WTC11 (cell line): Measurements from ENCODE around the gene HS3ST4.

Source experiments
- GTF2I ChIP-seq: fragments of 250-450 bp; sonication (Bioruptor Pico); conservative IDR thresholded peaks from 2 replicates; pipeline ENCODE4 v1.4.0; 2021; ENCODE audit warnings: mild to moderate bottlenecking
- IRF2 ChIP-seq: sonication (generic); formaldehyde crosslinking; IDR thresholded peaks from 2 replicates; pipeline ENCODE4 v1.8.0; 2022; ENCODE audit warnings: low read depth, missing genetic modification reagents, borderline replicate concordance
- JUN ChIP-seq: sonication (generic); formaldehyde crosslinking; IDR thresholded peaks from 2 replicates; pipeline ENCODE4 v1.8.0; 2023; ENCODE audit warnings: mild to moderate bottlenecking, missing genetic modification reagents
- SMAD4 ChIP-seq: sonication (generic); formaldehyde crosslinking; IDR thresholded peaks from 2 replicates; pipeline ENCODE4 v1.8.0; 2022; ENCODE audit warnings: mild to moderate bottlenecking, missing genetic modification reagents
- SP1 ChIP-seq: sonication (generic); formaldehyde crosslinking; conservative IDR thresholded peaks from 2 replicates; pipeline ENCODE4 v1.8.1; 2022; ENCODE audit warnings: missing genetic modification reagents
- TCF7 ChIP-seq: sonication (generic); formaldehyde crosslinking; IDR thresholded peaks from 2 replicates; pipeline ENCODE4 v1.8.0; 2022; ENCODE audit warnings: mild to moderate bottlenecking, low read depth, missing genetic modification reagents, moderate library complexity
- TEAD4 ChIP-seq: sonication (generic); formaldehyde crosslinking; IDR thresholded peaks from 2 replicates; pipeline ENCODE4 v1.8.0; 2022; ENCODE audit warnings: mild to moderate bottlenecking, missing genetic modification reagents
- TF ChIP-seq, protein P1 (sequence below): fragments of 200-600 bp; IDR thresholded peaks from 2 replicates; pipeline ENCODE4 v1.8.0; 2022; ENCODE audit warnings: antibody characterized with exemption
- TF ChIP-seq, protein P2 (sequence below): sonication (generic); formaldehyde crosslinking; conservative IDR thresholded peaks from 2 replicates; pipeline ENCODE4 v1.8.1; 2023; ENCODE audit warnings: mild to moderate bottlenecking, low read depth, missing genetic modification reagents, moderate library complexity
- TF ChIP-seq, protein P3 (sequence below): sonication (generic); formaldehyde crosslinking; IDR thresholded peaks from 2 replicates; pipeline ENCODE4 v1.8.1; 2023; ENCODE audit warnings: mild to moderate bottlenecking, missing genetic modification reagents
- TF ChIP-seq, protein P4 (sequence below): sonication (generic); formaldehyde crosslinking; IDR thresholded peaks from 2 replicates; pipeline ENCODE4 v1.8.0; 2023; ENCODE audit warnings: missing genetic modification reagents
- TF ChIP-seq, protein P5 (sequence below): sonication (generic); formaldehyde crosslinking; IDR thresholded peaks from 2 replicates; pipeline ENCODE4 v1.8.0; 2022; ENCODE audit warnings: mild to moderate bottlenecking, missing genetic modification reagents

DNA sequence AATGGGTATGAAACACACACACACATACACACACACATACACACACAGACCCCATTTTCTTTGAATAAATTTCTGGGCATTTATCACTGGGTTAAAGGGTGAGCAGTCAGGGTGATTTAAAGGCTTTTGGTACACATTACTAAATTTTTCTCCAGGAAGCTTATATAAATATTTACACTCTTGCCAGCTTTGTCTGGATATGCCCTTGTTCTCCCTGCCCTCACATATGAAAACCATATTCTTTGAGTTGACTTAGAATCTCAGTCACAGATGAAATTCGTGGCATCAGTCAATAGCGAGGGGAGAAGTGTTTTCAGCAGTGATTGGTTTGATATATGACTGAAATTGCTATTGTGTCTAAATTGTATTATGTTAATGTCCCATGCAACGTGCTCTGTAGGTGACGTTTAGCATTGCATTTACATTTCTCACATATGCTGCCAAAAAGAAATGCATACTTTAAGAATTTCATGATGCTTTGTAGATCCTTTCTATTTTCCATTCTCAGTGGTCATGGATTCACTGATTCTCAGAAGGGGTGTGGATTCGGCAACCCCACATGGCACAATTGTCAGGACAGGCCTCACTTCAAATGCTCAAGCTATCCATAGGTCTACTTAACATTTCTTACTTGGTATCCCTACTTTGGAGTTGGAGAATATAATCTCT is 34.8 kb downstream of the HS3ST4 start:
- TF ChIP-seq, protein P1, sequence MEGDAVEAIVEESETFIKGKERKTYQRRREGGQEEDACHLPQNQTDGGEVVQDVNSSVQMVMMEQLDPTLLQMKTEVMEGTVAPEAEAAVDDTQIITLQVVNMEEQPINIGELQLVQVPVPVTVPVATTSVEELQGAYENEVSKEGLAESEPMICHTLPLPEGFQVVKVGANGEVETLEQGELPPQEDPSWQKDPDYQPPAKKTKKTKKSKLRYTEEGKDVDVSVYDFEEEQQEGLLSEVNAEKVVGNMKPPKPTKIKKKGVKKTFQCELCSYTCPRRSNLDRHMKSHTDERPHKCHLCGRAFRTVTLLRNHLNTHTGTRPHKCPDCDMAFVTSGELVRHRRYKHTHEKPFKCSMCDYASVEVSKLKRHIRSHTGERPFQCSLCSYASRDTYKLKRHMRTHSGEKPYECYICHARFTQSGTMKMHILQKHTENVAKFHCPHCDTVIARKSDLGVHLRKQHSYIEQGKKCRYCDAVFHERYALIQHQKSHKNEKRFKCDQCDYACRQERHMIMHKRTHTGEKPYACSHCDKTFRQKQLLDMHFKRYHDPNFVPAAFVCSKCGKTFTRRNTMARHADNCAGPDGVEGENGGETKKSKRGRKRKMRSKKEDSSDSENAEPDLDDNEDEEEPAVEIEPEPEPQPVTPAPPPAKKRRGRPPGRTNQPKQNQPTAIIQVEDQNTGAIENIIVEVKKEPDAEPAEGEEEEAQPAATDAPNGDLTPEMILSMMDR: no peak
- TF ChIP-seq TEAD4 (CRISPR knock-in tag) (no peak), SP1 (CRISPR knock-in tag) (no peak), TCF7 (CRISPR knock-in tag) (no peak), JUN (CRISPR knock-in tag) (no peak), SMAD4 (CRISPR knock-in tag) (no peak), GTF2I (CRISPR knock-in tag) (no peak), IRF2 (CRISPR knock-in tag) (no peak)
- TF ChIP-seq, protein P2, sequence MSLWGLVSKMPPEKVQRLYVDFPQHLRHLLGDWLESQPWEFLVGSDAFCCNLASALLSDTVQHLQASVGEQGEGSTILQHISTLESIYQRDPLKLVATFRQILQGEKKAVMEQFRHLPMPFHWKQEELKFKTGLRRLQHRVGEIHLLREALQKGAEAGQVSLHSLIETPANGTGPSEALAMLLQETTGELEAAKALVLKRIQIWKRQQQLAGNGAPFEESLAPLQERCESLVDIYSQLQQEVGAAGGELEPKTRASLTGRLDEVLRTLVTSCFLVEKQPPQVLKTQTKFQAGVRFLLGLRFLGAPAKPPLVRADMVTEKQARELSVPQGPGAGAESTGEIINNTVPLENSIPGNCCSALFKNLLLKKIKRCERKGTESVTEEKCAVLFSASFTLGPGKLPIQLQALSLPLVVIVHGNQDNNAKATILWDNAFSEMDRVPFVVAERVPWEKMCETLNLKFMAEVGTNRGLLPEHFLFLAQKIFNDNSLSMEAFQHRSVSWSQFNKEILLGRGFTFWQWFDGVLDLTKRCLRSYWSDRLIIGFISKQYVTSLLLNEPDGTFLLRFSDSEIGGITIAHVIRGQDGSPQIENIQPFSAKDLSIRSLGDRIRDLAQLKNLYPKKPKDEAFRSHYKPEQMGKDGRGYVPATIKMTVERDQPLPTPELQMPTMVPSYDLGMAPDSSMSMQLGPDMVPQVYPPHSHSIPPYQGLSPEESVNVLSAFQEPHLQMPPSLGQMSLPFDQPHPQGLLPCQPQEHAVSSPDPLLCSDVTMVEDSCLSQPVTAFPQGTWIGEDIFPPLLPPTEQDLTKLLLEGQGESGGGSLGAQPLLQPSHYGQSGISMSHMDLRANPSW (CRISPR knock-in tag): no peak
- TF ChIP-seq, protein P3, sequence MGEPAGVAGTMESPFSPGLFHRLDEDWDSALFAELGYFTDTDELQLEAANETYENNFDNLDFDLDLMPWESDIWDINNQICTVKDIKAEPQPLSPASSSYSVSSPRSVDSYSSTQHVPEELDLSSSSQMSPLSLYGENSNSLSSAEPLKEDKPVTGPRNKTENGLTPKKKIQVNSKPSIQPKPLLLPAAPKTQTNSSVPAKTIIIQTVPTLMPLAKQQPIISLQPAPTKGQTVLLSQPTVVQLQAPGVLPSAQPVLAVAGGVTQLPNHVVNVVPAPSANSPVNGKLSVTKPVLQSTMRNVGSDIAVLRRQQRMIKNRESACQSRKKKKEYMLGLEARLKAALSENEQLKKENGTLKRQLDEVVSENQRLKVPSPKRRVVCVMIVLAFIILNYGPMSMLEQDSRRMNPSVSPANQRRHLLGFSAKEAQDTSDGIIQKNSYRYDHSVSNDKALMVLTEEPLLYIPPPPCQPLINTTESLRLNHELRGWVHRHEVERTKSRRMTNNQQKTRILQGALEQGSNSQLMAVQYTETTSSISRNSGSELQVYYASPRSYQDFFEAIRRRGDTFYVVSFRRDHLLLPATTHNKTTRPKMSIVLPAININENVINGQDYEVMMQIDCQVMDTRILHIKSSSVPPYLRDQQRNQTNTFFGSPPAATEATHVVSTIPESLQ (CRISPR knock-in tag): no peak
- TF ChIP-seq, protein P4, sequence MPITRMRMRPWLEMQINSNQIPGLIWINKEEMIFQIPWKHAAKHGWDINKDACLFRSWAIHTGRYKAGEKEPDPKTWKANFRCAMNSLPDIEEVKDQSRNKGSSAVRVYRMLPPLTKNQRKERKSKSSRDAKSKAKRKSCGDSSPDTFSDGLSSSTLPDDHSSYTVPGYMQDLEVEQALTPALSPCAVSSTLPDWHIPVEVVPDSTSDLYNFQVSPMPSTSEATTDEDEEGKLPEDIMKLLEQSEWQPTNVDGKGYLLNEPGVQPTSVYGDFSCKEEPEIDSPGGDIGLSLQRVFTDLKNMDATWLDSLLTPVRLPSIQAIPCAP (CRISPR knock-in tag): no peak
- TF ChIP-seq, protein P5, sequence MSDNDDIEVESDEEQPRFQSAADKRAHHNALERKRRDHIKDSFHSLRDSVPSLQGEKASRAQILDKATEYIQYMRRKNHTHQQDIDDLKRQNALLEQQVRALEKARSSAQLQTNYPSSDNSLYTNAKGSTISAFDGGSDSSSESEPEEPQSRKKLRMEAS (CRISPR knock-in tag): no peak
